Calu3 (cell line): ENCODE data around the gene HOXD10. TPM values are rescaled to one million over a fixed set of nuclear protein-coding genes. Genes with fewer than 3 reads are reported as not detected.

ENCODE experiments used
- BruUV-seq: library from RNA; stranded (reverse); fragments of 400-500 nt; replicated peaks from 2 replicates; lab custom pipeline; 2021; lab: Mats Ljungman, UMichigan
- CTCF ChIA-PET: fragments of 300-600 bp; sonication (Branson Sonifier 250); formaldehyde crosslinking; loops from one replicate; lab custom pipeline; 2022; ENCODE audit warnings: antibody characterized with exemption; lab: Charles Lee
- DNase-seq: peaks from one replicate; pipeline ENCODE4 v3.0.0; 2022
- H3K27ac Mint-ChIP-seq: one replicate; pipeline ENCODE4 v1.8.0; 2022; ENCODE audit warnings: mixed read lengths; ENCODE audit not compliant: unreplicated experiment
- H3K27me3 Mint-ChIP-seq: one replicate; pipeline ENCODE4 v1.8.0; 2022; ENCODE audit warnings: mixed read lengths; ENCODE audit not compliant: unreplicated experiment
- H3K36me3 Mint-ChIP-seq: one replicate; pipeline ENCODE4 v1.8.0; 2022; ENCODE audit warnings: mild to moderate bottlenecking, moderate library complexity, mixed read lengths; ENCODE audit not compliant: insufficient read depth, unreplicated experiment
- H3K4me1 Mint-ChIP-seq: one replicate; pipeline ENCODE4 v1.8.0; 2022; ENCODE audit warnings: mild to moderate bottlenecking, low read depth, mixed read lengths; ENCODE audit not compliant: unreplicated experiment
- H3K4me3 Mint-ChIP-seq: one replicate; pipeline ENCODE4 v1.8.0; 2022; ENCODE audit warnings: mild to moderate bottlenecking, low read depth, moderate library complexity, mixed read lengths; ENCODE audit not compliant: unreplicated experiment
- H3K9me3 Mint-ChIP-seq: one replicate; pipeline ENCODE4 v1.8.0; 2022; ENCODE audit warnings: low read depth, mixed read lengths; ENCODE audit not compliant: unreplicated experiment
- intact Hi-C: fragments of 100-400 bp; cut with micrococcal nuclease; formaldehyde crosslinking; loops from one replicate; pipeline ENCODE4 v1.10.0; 2022; ENCODE audit not compliant: unreplicated experiment
- total RNA-seq: library from RNA; stranded (reverse); gene quantifications from 2 replicates; pipeline ENCODE4 v1.2.3, GENCODE V29; 2022
- TF ChIP-seq, protein P1 (sequence below): fragments of 200-600 bp; IDR thresholded peaks from one replicate; pipeline ENCODE4 v1.8.0; 2022; ENCODE audit warnings: antibody characterized with exemption; ENCODE audit not compliant: unreplicated experiment

The HOXD10 gene
- total RNA-seq, 1 experiment from 2014 or later, result not detected

DNA sequence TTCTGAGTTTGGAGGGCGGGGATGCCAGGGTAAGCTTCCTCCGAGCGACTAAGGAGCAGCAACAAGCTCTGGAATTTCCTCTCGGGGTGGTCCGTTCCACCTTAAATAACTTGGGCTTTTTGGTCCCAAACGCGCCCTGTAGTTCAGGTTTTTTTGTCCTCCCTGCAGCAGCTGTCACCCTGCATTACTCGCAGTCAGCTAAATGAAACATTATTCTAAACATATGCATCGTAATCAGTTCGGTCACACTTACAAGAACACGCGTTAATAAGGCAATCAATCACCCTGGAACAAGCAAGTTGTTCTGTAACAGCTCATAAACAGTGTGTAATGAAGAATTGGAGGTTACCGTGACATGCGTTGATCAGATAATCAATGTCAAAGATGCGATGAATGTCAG lies 41.1 kb upstream of the HOXD10 start:
- TF ChIP-seq, protein P1, sequence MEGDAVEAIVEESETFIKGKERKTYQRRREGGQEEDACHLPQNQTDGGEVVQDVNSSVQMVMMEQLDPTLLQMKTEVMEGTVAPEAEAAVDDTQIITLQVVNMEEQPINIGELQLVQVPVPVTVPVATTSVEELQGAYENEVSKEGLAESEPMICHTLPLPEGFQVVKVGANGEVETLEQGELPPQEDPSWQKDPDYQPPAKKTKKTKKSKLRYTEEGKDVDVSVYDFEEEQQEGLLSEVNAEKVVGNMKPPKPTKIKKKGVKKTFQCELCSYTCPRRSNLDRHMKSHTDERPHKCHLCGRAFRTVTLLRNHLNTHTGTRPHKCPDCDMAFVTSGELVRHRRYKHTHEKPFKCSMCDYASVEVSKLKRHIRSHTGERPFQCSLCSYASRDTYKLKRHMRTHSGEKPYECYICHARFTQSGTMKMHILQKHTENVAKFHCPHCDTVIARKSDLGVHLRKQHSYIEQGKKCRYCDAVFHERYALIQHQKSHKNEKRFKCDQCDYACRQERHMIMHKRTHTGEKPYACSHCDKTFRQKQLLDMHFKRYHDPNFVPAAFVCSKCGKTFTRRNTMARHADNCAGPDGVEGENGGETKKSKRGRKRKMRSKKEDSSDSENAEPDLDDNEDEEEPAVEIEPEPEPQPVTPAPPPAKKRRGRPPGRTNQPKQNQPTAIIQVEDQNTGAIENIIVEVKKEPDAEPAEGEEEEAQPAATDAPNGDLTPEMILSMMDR, result no peak
- Mint-ChIP-seq H3K27me3 (peaks cover 44% of the 10 kb centered on the region), H3K27ac (no peak overlapping the region), H3K9me3 (no peaks in the 10 kb centered on the region), H3K4me1 (peaks cover 8% of the 10 kb centered on the region), H3K36me3 (peaks cover 13% of the 10 kb centered on the region), H3K4me3 (no peak overlapping the region)
- CTCF ChIA-PET, result no interaction called here
- intact Hi-C loops, result loop anchor here (10.0 kb wide), 1 partner anchor 111 kb away; no protein-coding TSS in a partner anchor
- DNase-seq, result no peak
- BruUV-seq, result no TSS peak

DNA sequence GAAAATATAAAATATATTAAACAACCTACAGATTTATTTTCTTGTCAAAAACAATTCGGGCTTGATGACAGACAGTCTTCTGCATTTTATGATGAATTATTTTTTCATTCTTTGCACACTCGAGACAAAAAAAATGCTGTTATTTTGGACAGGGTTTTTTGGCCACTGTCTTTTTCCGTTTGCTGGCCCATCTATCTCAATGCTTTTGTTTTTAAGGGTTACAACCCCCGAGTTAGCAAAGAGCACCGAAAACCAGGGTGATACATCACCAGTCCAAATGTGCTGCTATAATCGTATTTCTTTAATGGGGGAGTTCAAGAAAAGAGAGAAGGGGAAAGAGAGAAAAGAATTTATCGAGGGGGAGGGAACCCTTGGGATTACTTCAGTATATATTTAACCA lies 40.5 kb upstream of the HOXD10 start:
- H3K9me3 Mint-ChIP-seq, result no peaks in the 10 kb centered on the region
- peaks cover 44% of the 10 kb centered on the region for H3K27me3 Mint-ChIP-seq
- TF ChIP-seq, protein P1, result no peak
- peaks cover 8% of the 10 kb centered on the region for H3K4me1 Mint-ChIP-seq
- BruUV-seq, result no TSS peak
- peaks cover 15% of the 10 kb centered on the region for H3K36me3 Mint-ChIP-seq
- no peak overlapping the region for H3K4me3 Mint-ChIP-seq
- DNase-seq, result no peak
- intact Hi-C loops, result loop anchor here (10.0 kb wide), 1 partner anchor 111 kb away; no protein-coding TSS in a partner anchor
- no peak overlapping the region for H3K27ac Mint-ChIP-seq
- CTCF ChIA-PET, result no interaction called here

DNA sequence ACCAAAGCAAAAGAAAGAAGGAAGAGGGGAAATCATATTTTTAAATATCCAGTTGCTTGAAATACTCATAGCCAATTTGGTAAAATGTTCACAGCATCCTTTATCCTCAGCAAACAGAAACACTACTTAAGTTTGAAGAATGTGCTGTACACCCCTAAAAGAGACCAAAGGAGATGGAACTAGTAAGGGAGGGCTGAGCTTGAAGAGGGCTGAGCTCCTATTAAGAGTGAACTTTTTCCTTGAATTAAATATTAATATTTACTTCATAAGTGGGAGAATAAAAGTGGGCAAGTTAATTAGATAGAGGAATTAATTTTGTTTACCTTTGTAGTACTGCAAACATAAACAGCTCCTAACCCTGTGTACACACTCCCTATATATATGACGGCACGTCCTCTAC lies 39.8 kb upstream of the HOXD10 start:
- BruUV-seq, result no TSS peak
- TF ChIP-seq, protein P1, result no peak
- Mint-ChIP-seq H3K4me1 (peaks cover 8% of the 10 kb centered on the region), H3K4me3 (no peak overlapping the region), H3K27me3 (peaks cover 44% of the 10 kb centered on the region), H3K9me3 (no peaks in the 10 kb centered on the region), H3K36me3 (peaks cover 15% of the 10 kb centered on the region), H3K27ac (no peak overlapping the region)
- no peak for DNase-seq
- CTCF ChIA-PET, result no interaction called here
- intact Hi-C loops, result loop anchor here (10.0 kb wide), 1 partner anchor 112 kb away; no protein-coding TSS in a partner anchor

DNA sequence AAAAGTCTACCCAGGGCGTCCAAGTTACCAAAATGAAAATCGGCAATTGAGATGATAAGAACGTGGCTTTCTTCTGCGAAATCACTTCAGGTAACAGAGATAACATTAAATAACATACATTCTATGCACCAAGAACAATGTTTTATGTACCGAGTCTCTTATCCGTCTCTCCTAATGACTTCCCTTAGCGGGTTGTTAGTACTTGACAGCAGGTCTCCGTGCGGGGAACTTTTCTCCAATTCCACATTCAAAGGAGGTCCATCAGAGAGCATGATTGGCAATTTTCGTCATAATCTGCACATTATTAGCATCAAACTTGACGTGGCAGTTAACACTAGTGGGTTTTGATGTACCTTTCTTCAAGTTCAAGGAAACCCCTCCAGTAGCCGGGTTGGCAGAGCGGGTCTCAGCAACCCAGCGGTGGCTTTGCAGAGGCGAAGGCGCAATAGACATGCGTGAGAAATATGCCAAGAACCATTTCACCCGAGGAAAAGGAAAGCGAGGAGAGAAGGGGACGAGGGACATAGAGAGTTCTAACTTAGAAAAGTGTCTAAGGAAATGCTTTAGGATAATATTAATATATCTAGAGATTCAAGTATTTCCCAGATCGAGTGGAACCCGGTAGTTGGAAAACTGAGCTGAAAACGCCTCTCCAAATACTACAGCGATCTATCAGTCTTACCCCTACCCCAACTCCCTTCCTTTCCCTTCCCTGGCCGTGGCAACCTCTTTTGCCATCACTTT lies 37.9 kb upstream of the HOXD10 start:
- no TSS peak for BruUV-seq
- no peak for DNase-seq
- intact Hi-C loops, result loop anchor here (10.0 kb wide), 1 partner anchor 114 kb away; no protein-coding TSS in a partner anchor
- TF ChIP-seq, protein P1, result no peak
- Mint-ChIP-seq H3K9me3 (peaks cover 2% of the 10 kb centered on the region), H3K36me3 (peaks cover 15% of the 10 kb centered on the region), H3K4me1 (peaks cover 8% of the 10 kb centered on the region), H3K27me3 (peaks cover 44% of the 10 kb centered on the region), H3K4me3 (peak overlapping the region; percentile 86), H3K27ac (no peak overlapping the region)
- CTCF ChIA-PET, result interaction anchor here (0.6 to 1.2 kb wide), 2 partner anchors 262 to 373 kb away, joined by 3 to 4 read pairs; no protein-coding TSS in a partner anchor
